A549 (cell line): ENCODE data around the gene HNF1A. TPM values are rescaled to one million over a fixed set of nuclear protein-coding genes. Genes with fewer than 3 reads are reported as not detected.

Experiments used
- ATAC-seq, 2 experiments: fragments of 200-7000 bp in 1 of 2; fragments of >200 bp in 1 of 2; cut with Nextera tagmentation in 1 of 2; cut with Tn5 transposase in 1 of 2; 3 replicates each; pipeline versions ENCODE4 v1.8.0 to v1.9.1; 2018 to 2020; ENCODE audit warnings: mild to moderate bottlenecking in 1 of 2, moderate library complexity in 1 of 2
- CTCF ChIA-PET: fragments of 300-600 bp; sonication (Branson Sonifier 250); formaldehyde crosslinking; extraction: SDS; loops from one replicate; lab custom pipeline; 2021; ENCODE audit warnings: antibody characterized with exemption, inconsistent platforms; lab: Yijun Ruan, JAX
- POLR2A ChIA-PET: fragments of 350-600 bp; formaldehyde crosslinking; extraction: SDS; loops from one replicate; lab custom pipeline; 2021; ENCODE audit warnings: antibody characterized with exemption, inconsistent platforms; lab: Yijun Ruan, JAX
- DNase-seq, 2 experiments: peaks; one replicate each; pipeline versions ENCODE4 v3.0.0 to v3.0.0-alpha.2; 2011 to 2016; ENCODE audit warnings: low read depth in 1 of 2, low spot score in 1 of 2
- FAIRE-seq: peaks from 2 replicates; lab custom pipeline; 2011; peaks lifted over from hg19 to GRCh38; lab: Jason Lieb, UNC
- H3K27ac ChIP-seq, 2 experiments: fragments of >200 bp; sonication (Bioruptor Twin); formaldehyde crosslinking; 3 replicates each; pipeline ENCODE4 v1.5.1; 2016 to 2017
- H3K4me1 ChIP-seq: fragments of >200 bp; sonication (Bioruptor Twin); formaldehyde crosslinking; 3 replicates; pipeline ENCODE4 v1.6.1; 2016
- H3K4me2 ChIP-seq: fragments of >200 bp; sonication (Bioruptor Twin); formaldehyde crosslinking; 3 replicates; pipeline ENCODE4 v1.6.1; 2016
- H3K4me3 ChIP-seq: fragments of >200 bp; sonication (Bioruptor Twin); formaldehyde crosslinking; 3 replicates; pipeline ENCODE4 v1.5.1; 2016
- H3K9me3 ChIP-seq: fragments of >200 bp; sonication (Bioruptor Twin); formaldehyde crosslinking; 3 replicates; pipeline ENCODE4 v1.6.1; 2016
- BHLHE40 ChIP-seq: IDR thresholded peaks from 2 replicates; pipeline ENCODE4 v1.6.1; 2012; ENCODE audit warnings: low read depth, low read length, inconsistent platforms
- CBX2 ChIP-seq: fragments of 200-600 bp; sonication (generic); IDR thresholded peaks from 2 replicates; pipeline ENCODE4 v1.6.1; 2016; ENCODE audit warnings: low read depth, mild to moderate bottlenecking, borderline replicate concordance
- CBX8 ChIP-seq: fragments of 200-600 bp; sonication (generic); IDR thresholded peaks from 2 replicates; pipeline ENCODE4 v1.6.1; 2016
- CEBPB ChIP-seq, 2 experiments: fragments of >200 bp in 1 of 2; sonication (Bioruptor Twin) in 1 of 2; formaldehyde crosslinking in 1 of 2; IDR thresholded peaks; 2 replicates each; pipeline ENCODE4 v1.6.1; 2012 to 2016
- CHD4 ChIP-seq: fragments of 200-600 bp; sonication (generic); IDR thresholded peaks from 2 replicates; pipeline ENCODE4 v1.6.1; 2016; ENCODE audit warnings: antibody characterized with exemption, mild to moderate bottlenecking, borderline replicate concordance
- EHMT2 ChIP-seq: fragments of 200-600 bp; sonication (generic); IDR thresholded peaks from 2 replicates; pipeline ENCODE4 v1.6.1; 2016; ENCODE audit warnings: antibody characterized with exemption, low read depth, mild to moderate bottlenecking, moderate library complexity
- FOSL2 ChIP-seq, 2 experiments: fragments of 450-650 bp in 1 of 2; fragments of >200 bp in 1 of 2; sonication (Bioruptor Twin) in 1 of 2; formaldehyde crosslinking; IDR thresholded peaks; 2 replicates each; pipeline versions ENCODE4 v1.5.0 to v1.6.1; 2016 to 2020; ENCODE audit warnings: mild to moderate bottlenecking in 1 of 2, moderate library complexity in 1 of 2
- HOXB5 ChIP-seq: fragments of 250-450 bp; sonication (Bioruptor Pico); IDR thresholded peaks from 2 replicates; pipeline ENCODE4 v1.5.0; 2020; ENCODE audit warnings: mild to moderate bottlenecking, moderate library complexity
- JUN ChIP-seq, 2 experiments: fragments of >200 bp; sonication (Bioruptor Twin); formaldehyde crosslinking; IDR thresholded peaks; 2 replicates in 1 of 2; 3 replicates in 1 of 2; pipeline ENCODE4 v1.6.1; 2016 to 2017
- JUNB ChIP-seq: fragments of >200 bp; sonication (Bioruptor Twin); formaldehyde crosslinking; IDR thresholded peaks from 2 replicates; pipeline ENCODE4 v1.6.1; 2016
- PHF8 ChIP-seq: fragments of 200-600 bp; sonication (generic); IDR thresholded peaks from 2 replicates; pipeline ENCODE4 v1.6.1; 2016; ENCODE audit warnings: low read depth, mild to moderate bottlenecking, antibody characterized with exemption, moderate library complexity, borderline replicate concordance
- POLR2A ChIP-seq: IDR thresholded peaks from 2 replicates; pipeline ENCODE4 v1.6.1; 2012; ENCODE audit warnings: mild to moderate bottlenecking, low read length
- RAD21 ChIP-seq, 2 experiments: fragments of >200 bp in 1 of 2; sonication (Bioruptor Twin) in 1 of 2; formaldehyde crosslinking in 1 of 2; IDR thresholded peaks in 1 of 2; conservative IDR thresholded peaks in 1 of 2; 2 replicates in 1 of 2; 3 replicates in 1 of 2; pipeline ENCODE4 v1.6.1; 2012 to 2018; ENCODE audit warnings: inconsistent platforms in 1 of 2
- RCOR1 ChIP-seq: fragments of 150-350 bp; IDR thresholded peaks from 2 replicates; pipeline ENCODE4 v1.6.1; 2014; ENCODE audit warnings: antibody characterized with exemption, low read length, low read depth
- RFX5 ChIP-seq: fragments of 450-650 bp; IDR thresholded peaks from 2 replicates; pipeline ENCODE4 v1.7.1; 2014; ENCODE audit warnings: antibody characterized with exemption, mild to moderate bottlenecking, moderate library complexity
- RNF2 ChIP-seq: fragments of 200-600 bp; sonication (generic); IDR thresholded peaks from 2 replicates; pipeline ENCODE4 v1.6.1; 2016; ENCODE audit warnings: low read depth, mild to moderate bottlenecking, antibody characterized with exemption, moderate library complexity, borderline replicate concordance
- SMC3 ChIP-seq: fragments of >200 bp; sonication (Bioruptor Twin); formaldehyde crosslinking; IDR thresholded peaks from 3 replicates; pipeline ENCODE4 v1.6.1; 2018; ENCODE audit warnings: inconsistent platforms
- ZC3H11A ChIP-seq: fragments of 450-650 bp; IDR thresholded peaks from 2 replicates; pipeline ENCODE4 v1.6.1; 2014; ENCODE audit warnings: antibody characterized with exemption, mild to moderate bottlenecking
- ZFP36 ChIP-seq: fragments of 450-650 bp; IDR thresholded peaks from 2 replicates; pipeline ENCODE4 v1.6.1; 2014; ENCODE audit warnings: borderline replicate concordance; ENCODE audit not compliant: partially characterized antibody
- WGBS: methylation state at CpG from one replicate; pipeline ENCODE4 v1.1.6; 2017; ENCODE audit errors: missing lambda C conversion rate; 5-methylcytosine and 5-hydroxymethylcytosine counted together
- polyA plus RNA-seq, 4 experiments: library from polyadenylated mRNA; depleted of rRNA in 3 of 4; stranded (reverse); fragments of >200 nt; fragmentation: RNase III in 1 of 4; extraction: RNeasy Plus Mini Kit Qiagen cat#74134 plus additional on column Dnase treatment in 1 of 4; gene quantifications; 2 replicates in 3 of 4; 3 replicates in 1 of 4; pipeline ENCODE4 v1.2.3, GENCODE V29; 2011 to 2017
- TF ChIP-seq, protein P1 (sequence below): fragments of >200 bp; sonication (Bioruptor Twin); formaldehyde crosslinking; IDR thresholded peaks from 3 replicates; pipeline ENCODE4 v1.5.1; 2016
- TF ChIP-seq, protein P2 (sequence below): fragments of 450-650 bp; IDR thresholded peaks from 2 replicates; pipeline ENCODE4 v1.6.1; 2014; ENCODE audit warnings: antibody characterized with exemption

Gene HNF1A
- polyA plus RNA-seq, 2 of the 4 experiments (the other 2 are of a cell fraction), result 2.6 to 7.3 TPM

DNA sequence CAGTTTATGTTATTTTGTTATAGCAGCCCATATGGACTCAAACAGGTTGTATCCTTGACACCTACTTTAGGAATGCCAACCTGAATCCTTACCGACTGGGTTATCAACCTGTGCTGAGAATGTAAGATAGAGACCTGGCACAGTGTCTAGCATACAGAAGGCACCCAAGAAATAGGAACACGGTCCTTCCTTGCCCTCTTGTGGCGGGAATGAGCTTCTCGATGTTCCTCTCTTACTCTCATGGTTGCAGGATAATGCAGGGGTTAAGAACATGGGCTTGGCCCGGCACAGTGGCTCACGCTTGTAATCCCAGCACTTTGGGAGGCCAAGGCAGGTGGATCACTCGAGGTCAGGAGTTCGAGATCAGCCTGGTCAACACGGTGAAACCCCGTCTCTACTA, 31.4 kb downstream of the HNF1A start:
- TF ChIP-seq ZC3H11A (0 out of 2 replicates have a peak, but pooled peaks have one; percentile 6), FOSL2 (IDR thresholded peaks at IDR 0.05) (no peak), FOSL2 (CRISPR knock-in tag; IDR thresholded peaks at IDR 0.05) (no peak), SMC3 (peak; percentile 81), EHMT2 (no peak), RAD21 (conservative IDR thresholded peaks at IDR 0.05 in 1 of 2, IDR thresholded peaks at IDR 0.05 in 1 of 2) (peak; percentile 85 to 90), RNF2 (no peak), JUN (IDR thresholded peaks at IDR 0.05) (no peak)
- TF ChIP-seq, protein P1, sequence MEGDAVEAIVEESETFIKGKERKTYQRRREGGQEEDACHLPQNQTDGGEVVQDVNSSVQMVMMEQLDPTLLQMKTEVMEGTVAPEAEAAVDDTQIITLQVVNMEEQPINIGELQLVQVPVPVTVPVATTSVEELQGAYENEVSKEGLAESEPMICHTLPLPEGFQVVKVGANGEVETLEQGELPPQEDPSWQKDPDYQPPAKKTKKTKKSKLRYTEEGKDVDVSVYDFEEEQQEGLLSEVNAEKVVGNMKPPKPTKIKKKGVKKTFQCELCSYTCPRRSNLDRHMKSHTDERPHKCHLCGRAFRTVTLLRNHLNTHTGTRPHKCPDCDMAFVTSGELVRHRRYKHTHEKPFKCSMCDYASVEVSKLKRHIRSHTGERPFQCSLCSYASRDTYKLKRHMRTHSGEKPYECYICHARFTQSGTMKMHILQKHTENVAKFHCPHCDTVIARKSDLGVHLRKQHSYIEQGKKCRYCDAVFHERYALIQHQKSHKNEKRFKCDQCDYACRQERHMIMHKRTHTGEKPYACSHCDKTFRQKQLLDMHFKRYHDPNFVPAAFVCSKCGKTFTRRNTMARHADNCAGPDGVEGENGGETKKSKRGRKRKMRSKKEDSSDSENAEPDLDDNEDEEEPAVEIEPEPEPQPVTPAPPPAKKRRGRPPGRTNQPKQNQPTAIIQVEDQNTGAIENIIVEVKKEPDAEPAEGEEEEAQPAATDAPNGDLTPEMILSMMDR, result peak; percentile 83
- FAIRE-seq (peak; percentile 79), ATAC-seq (peak; percentile 95 to 96), DNase-seq (peak; percentile 70 to 81)
- Histone ChIP-seq H3K27ac (no peak overlapping the region), H3K4me1 (no peaks in the 10 kb centered on the region; the same call in 2 of the 3 replicates), H3K4me3 (no peak overlapping the region), H3K4me2 (no peak overlapping the region), H3K9me3 (no peaks in the 10 kb centered on the region)
- CTCF ChIA-PET, result interaction anchor here (0.6 to 2.5 kb wide), 44 partner anchors 9 to 686 kb away, joined by 3 to 14 read pairs (median 5); partner anchors contain the start of genes ACADS, HNF1A and POP5
- POLR2A ChIA-PET, result no interaction called here
- WGBS, result 12% methylated on average over 10 of the region's 10 CpGs

DNA sequence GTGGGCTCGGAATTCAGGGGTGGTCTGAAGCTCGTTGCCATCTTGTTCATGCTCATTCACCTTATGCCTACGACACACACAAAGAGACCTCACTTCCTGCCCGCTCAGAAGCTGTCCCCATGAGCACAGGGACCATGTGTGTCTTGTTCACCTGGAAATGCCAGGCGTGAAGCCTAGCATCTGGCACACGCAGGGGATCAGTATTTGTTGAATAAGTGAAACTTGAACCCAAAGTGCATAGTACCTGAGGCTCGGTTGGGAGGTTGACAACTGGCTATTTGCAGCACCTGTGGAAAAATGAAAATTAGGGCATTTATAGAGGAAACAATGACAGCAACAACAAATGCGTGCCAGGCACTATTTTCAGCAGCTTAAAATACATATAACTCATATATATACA, 32.5 kb downstream of the HNF1A start:
- FAIRE-seq (no peak), ATAC-seq (no peak), DNase-seq (no peak)
- TF ChIP-seq, protein P2, sequence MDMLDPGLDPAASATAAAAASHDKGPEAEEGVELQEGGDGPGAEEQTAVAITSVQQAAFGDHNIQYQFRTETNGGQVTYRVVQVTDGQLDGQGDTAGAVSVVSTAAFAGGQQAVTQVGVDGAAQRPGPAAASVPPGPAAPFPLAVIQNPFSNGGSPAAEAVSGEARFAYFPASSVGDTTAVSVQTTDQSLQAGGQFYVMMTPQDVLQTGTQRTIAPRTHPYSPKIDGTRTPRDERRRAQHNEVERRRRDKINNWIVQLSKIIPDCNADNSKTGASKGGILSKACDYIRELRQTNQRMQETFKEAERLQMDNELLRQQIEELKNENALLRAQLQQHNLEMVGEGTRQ, result no peak
- TF ChIP-seq RCOR1 (no peak), CBX8 (no peak), PHF8 (no peak), CHD4 (no peak), SMC3 (no peak), JUNB (no peak), BHLHE40 (no peak)
- no peak overlapping the region for H3K4me3 ChIP-seq
- no peak overlapping the region for H3K4me2 ChIP-seq
- H3K27ac ChIP-seq, result no peak overlapping the region
- POLR2A ChIA-PET, result no interaction called here
- WGBS, result 91% methylated on average over 8 of the region's 8 CpGs
- peaks cover 8% of the 10 kb centered on the region for H3K4me1 ChIP-seq
- CTCF ChIA-PET, result interaction anchor here (1.4 to 2.5 kb wide), 18 partner anchors 9 to 435 kb away, joined by 3 to 14 read pairs (median 8); partner anchors contain the start of gene HNF1A
- H3K9me3 ChIP-seq, result no peaks in the 10 kb centered on the region

DNA sequence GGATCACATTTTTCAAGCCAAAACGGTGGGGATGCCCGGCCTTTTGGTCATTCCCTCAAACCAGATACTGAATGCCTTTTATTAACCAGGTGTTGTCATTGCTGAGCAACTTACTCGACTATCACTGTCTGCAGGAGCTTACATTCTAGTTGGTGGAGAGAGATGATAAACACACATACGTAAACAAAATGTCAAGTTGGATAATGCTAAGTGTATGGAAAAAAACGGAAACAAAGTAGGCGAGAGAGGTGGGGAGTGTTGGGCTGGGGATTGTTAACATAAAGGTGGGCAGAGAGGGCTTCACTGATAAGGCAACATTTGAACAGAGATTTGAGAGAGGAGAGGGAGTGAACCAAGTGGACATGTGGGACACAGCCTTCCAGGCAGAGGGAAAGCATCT, 33.5 kb downstream of the HNF1A start:
- ChIA-PET CTCF (interaction anchor here (1.4 to 2.5 kb wide), 2 partner anchors 10 to 40 kb away, joined by 3 to 11 read pairs; no protein-coding TSS in a partner anchor), POLR2A (no interaction called here)
- H3K4me3 ChIP-seq, result no peak overlapping the region
- TF ChIP-seq CEBPB (IDR thresholded peaks at IDR 0.05), result no peak
- TF ChIP-seq RFX5, result no peak
- TF ChIP-seq JUNB, result no peak
- DNase-seq (no peak), FAIRE-seq (no peak), ATAC-seq (no peak)
- WGBS, result 81% methylated on average over 6 of the region's 6 CpGs
- H3K27ac ChIP-seq, result no peak overlapping the region
- no peaks in the 10 kb centered on the region for H3K9me3 ChIP-seq
- peaks cover 8% of the 10 kb centered on the region for H3K4me1 ChIP-seq
- no peak overlapping the region for H3K4me2 ChIP-seq

DNA sequence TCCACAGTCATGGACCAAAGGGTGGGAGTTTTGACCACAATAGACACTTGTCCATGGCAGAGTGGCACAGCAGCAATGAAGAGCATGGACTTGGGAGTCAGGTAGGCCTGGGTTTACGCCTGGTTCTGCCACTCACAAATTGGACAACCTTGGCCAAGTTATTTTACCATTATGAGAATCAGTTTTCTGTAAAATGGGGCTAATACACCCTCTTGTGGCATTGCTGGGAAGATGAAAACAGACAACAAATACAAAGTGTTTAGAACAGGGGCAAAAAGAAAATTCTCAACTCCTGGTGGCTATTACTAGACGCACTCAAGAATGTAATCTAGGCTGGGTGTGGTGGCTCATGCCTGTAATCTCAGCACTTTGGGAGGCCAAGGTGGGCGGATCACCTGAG, 35.4 kb downstream of the HNF1A start:
- Histone ChIP-seq H3K4me2 (no peak overlapping the region), H3K27ac (no peak overlapping the region), H3K9me3 (no peaks in the 10 kb centered on the region), H3K4me3 (no peak overlapping the region), H3K4me1 (peaks cover 8% of the 10 kb centered on the region)
- DNase-seq (peak in 1 of 2 experiments; percentile 37), FAIRE-seq (no peak), ATAC-seq (no peak)
- peak; percentile 31 to 44; a peak in 3 of 5 replicates for TF ChIP-seq RAD21 (conservative IDR thresholded peaks at IDR 0.05 in 1 of 2, IDR thresholded peaks at IDR 0.05 in 1 of 2)
- no peak for TF ChIP-seq POLR2A
- TF ChIP-seq CBX2, result no peak
- TF ChIP-seq HOXB5 (CRISPR knock-in tag), result no peak
- TF ChIP-seq ZFP36, result no peak
- TF ChIP-seq, protein P1, result 0 out of 3 replicates have a peak, but pooled peaks have one; percentile 16
- 60% methylated on average over 3 of the region's 3 CpGs for WGBS
- ChIA-PET CTCF (interaction anchor here (0.7 to 4.3 kb wide), 6 partner anchors 9 to 689 kb away, joined by 3 to 18 read pairs (median 4); partner anchors contain the start of gene HNF1A), POLR2A (no interaction called here)
